ENCODE measurements around the gene TLR6.
A peak's percentile ranks its signal among the peaks of the same experiment; 100 is the strongest.
"Not testable (repeated sequence)": the region's sequence is repeated elsewhere in the genome, so short reads cannot be mapped to it uniquely, and the experiment has no call there.

TLR6 gene

GRCh38 chr4:38818441-38818976 is 38.1 kb downstream of the TLR6 start:
- DNase-seq, result no peak

GRCh38 chr4:38815885-38816782 is 40.5 kb downstream of the TLR6 start:
- DNase-seq, result peak; percentile 93

GRCh38 chr4:38814386-38814785 is 42.2 kb downstream of the TLR6 start:
- no peak for DNase-seq

GRCh38 chr4:38811297-38811696 is 45.3 kb downstream of the TLR6 start:
- no peak for DNase-seq

GRCh38 chr4:38807462-38807861 is 49.2 kb downstream of the TLR6 start:
- DNase-seq, result not testable (repeated sequence)

- DNase-seq, result not testable (repeated sequence)
Observed at GRCh38 chr4:38806251-38806650, 50.4 kb downstream of the TLR6 start.

GRCh38 chr4:38805530-38806145 is 51.0 kb downstream of the TLR6 start:
- DNase-seq, result peak; percentile 89

- DNase-seq, result peak; percentile 88
Observed at GRCh38 chr4:38804654-38805295, 51.8 kb downstream of the TLR6 start, which contains the start of gene TLR1. Gene TLR1 (minus strand): TSS chr4:38804791. CDS start chr4:38798831, 5,960 bp downstream.

- peak; percentile 56 for DNase-seq
Observed at GRCh38 chr4:38803833-38804653, 52.6 kb downstream of the TLR6 start.

GRCh38 chr4:38802561-38803355 is 53.9 kb downstream of the TLR6 start:
- no peak for DNase-seq

GRCh38 chr4:38800961-38801450 is 55.6 kb downstream of the TLR6 start:
- no peak for DNase-seq

- no peak for DNase-seq
Observed at GRCh38 chr4:38800366-38800765, 56.3 kb downstream of the TLR6 start.

GRCh38 chr4:38795087-38795486 is 61.5 kb downstream of the TLR6 start:
- DNase-seq, result no peak

GRCh38 chr4:38794051-38794450 is 62.6 kb downstream of the TLR6 start:
- DNase-seq, result no peak

- no peak for DNase-seq
Observed at GRCh38 chr4:38791010-38791409, 65.6 kb downstream of the TLR6 start.

- DNase-seq, result no peak
Observed at GRCh38 chr4:38788317-38788716, 68.3 kb downstream of the TLR6 start.

GRCh38 chr4:38787693-38788092 is 68.9 kb downstream of the TLR6 start:
- DNase-seq, result no peak

GRCh38 chr4:38785901-38786402 is 70.7 kb downstream of the TLR6 start:
- DNase-seq, result no peak

GRCh38 chr4:38785041-38785790 is 71.4 kb downstream of the TLR6 start:
- DNase-seq, result no peak

- DNase-seq, result no peak
Observed at GRCh38 chr4:38784141-38784540, 72.5 kb downstream of the TLR6 start.

- DNase-seq, result no peak
Observed at GRCh38 chr4:38783109-38783460, 73.5 kb downstream of the TLR6 start.

All from OCI-M1 (cell line).